Heart right ventricle (tissue), 16 donors: ENCODE results near the gene PDE12. TPM values are rescaled to one million over a fixed set of nuclear protein-coding genes. Genes with fewer than 3 reads are reported as not detected.

Source experiments
- ATAC-seq, 8 donors: fragments of 200-7000 bp; cut with Tn5 transposase; one replicate each; pipeline ENCODE4 v1.9.1; 2020; ENCODE audit warnings: mild to moderate bottlenecking in 8 of 8, moderate library complexity in 8 of 8, moderate number of reproducible peaks in 1 of 8
- DNase-seq, 2 donors: peaks; one replicate each; pipeline ENCODE4 v3.0.0-alpha.2; 2020
- H3K27ac ChIP-seq, 10 donors: fragments of 200-600 bp; sonication (generic) in 2 of 10; one replicate each; pipeline versions ENCODE4 v1.5.0 to v1.8.0; 2020 to 2022; ENCODE audit warnings: mild to moderate bottlenecking in 3 of 10
- H3K27me3 ChIP-seq, 7 donors: fragments of 200-600 bp; one replicate each; pipeline ENCODE4 v1.8.0; 2021 to 2022; ENCODE audit warnings: mild to moderate bottlenecking in 2 of 7
- H3K36me3 ChIP-seq, 9 donors: fragments of 200-600 bp; sonication (generic) in 1 of 9; one replicate each; pipeline versions ENCODE4 v1.5.0 to v1.8.0; 2020 to 2022; ENCODE audit warnings: mild to moderate bottlenecking in 2 of 9
- H3K4me1 ChIP-seq, 9 donors: fragments of 200-600 bp; sonication (generic) in 1 of 9; one replicate each; pipeline versions ENCODE4 v1.5.0 to v1.8.0; 2020 to 2022; ENCODE audit warnings: mild to moderate bottlenecking in 4 of 9
- H3K4me3 ChIP-seq, 10 donors: fragments of 200-600 bp; sonication (generic) in 2 of 10; one replicate each; pipeline versions ENCODE4 v1.5.0 to v1.8.0; 2020 to 2022; ENCODE audit warnings: mild to moderate bottlenecking in 7 of 10, moderate library complexity in 2 of 10
- H3K9me3 ChIP-seq, 11 donors: fragments of 200-600 bp in 10 of 11; sonication (generic) in 2 of 11; one replicate each; pipeline versions ENCODE4 v1.5.0 to v1.8.0; 2013 to 2022; ENCODE audit warnings: mild to moderate bottlenecking in 2 of 11, control low read depth in 1 of 11, moderate library complexity in 1 of 11
- CTCF ChIP-seq, 9 donors: fragments of 200-600 bp; sonication (generic) in 2 of 9; IDR thresholded peaks; one replicate each; pipeline versions ENCODE4 v1.5.0 to v1.8.0; 2021 to 2022; ENCODE audit warnings: antibody characterized with exemption in 9 of 9, mild to moderate bottlenecking in 5 of 9, moderate library complexity in 1 of 9
- WGBS, 2 donors: extraction: QIAGEN DNeasy Blood & Tissue Kit; methylation state at CpG; one replicate each; pipeline ENCODE4 v1.1.7; 2013; ENCODE audit warnings: inconsistent platforms in 1 of 2; 5-methylcytosine and 5-hydroxymethylcytosine counted together
- intact Hi-C, 10 donors: fragments of 100-400 bp; cut with DNase I; formaldehyde crosslinking; loops; one replicate each; pipeline versions ENCODE4 v1.11.1 to v1.14.2; 2022
- polyA plus RNA-seq, 2 donors: library from polyadenylated mRNA; stranded (reverse); fragments of 200-250 nt; gene quantifications; one replicate each; pipeline ENCODE4 v1.2.3, GENCODE V29; 2013
- total RNA-seq, 10 donors: library from RNA; stranded (reverse); fragmentation: NEBNext Ultra II Directional in 3 of 10; extraction: Animal tissue kit (Norgen Biotek cat#: 25700) in 3 of 10; gene quantifications; one replicate each; pipeline versions ENCODE4 v1.2.1 to v1.2.4, GENCODE V29; 2021 to 2023
- donor health status: Arrhythmogenic right ventricular cardiomyopathy.
- donor health status: ischemic (EF 13 %, LVEDD 7.1; RV severe dilation, severe dysfunction).
- donor health status: healthy with polysubstance abuse.
- donor health status: DM: no; HTN: yes; CAD: no.
- donor health status: DM: no; HTN: no; CAD: no.
- donor health status: ischemic (EF 25% LVEDD 6.9; RV normal size, moderate dysfunction).
- donor health status: ischemic (EF 25% LVEDD 5.7; RV mildly dilated, moderate dysfunction).
- donor health status: healthy.
- donor health status: DM: yes; HTN: yes; CAD: no.
- donor health status: Ischemic cardiomyopathy.
- donor health status: ischemic (EF 35%, LVEDD 5.7; RV mildly dilated, moderate dysfunction).
- donor health status: nonischemic (EF 11% LVEDD 7.7; RV severe dilation, severe dysfunction).
- donor health status: DM: yes; HTN: yes; CAD: no.
- donor health status: PGD.
- donor health status: ischemic (EF 29% LVEDD 5.4; RV normal size, mild dysfunction).
- donor health status: nonischemic (EF 23%, LVEDD 6.1; RV moderate dilation, normal function).

The PDE12 gene
- total and polyA plus RNA-seq, 12 donors: 2.7 to 14.6 (median 12.7) TPM

- Histone ChIP-seq H3K36me3 (peaks cover 0 to 64% (median 5%) of the 10 kb centered on the region in 9 donors), H3K4me3 (no peak overlapping the region), H3K27ac (no peak overlapping the region), H3K9me3 (no peaks in the 10 kb centered on the region), H3K4me1 (peaks cover 0 to 59% (median 38%) of the 10 kb centered on the region in 9 donors), H3K27me3 (no peaks in the 10 kb centered on the region)
- no peak for TF ChIP-seq CTCF (IDR thresholded peaks at IDR 0.05)
- ATAC-seq (no peak), DNase-seq (no peak)
- intact Hi-C loops: no loop called here
- 77 to 79% methylated on average over 6 of the region's 6 CpGs for WGBS, 2 donors
Observed at GRCh38 chr3:57586778-57587177, 30.7 kb downstream of the PDE12 start.

- 70 to 72% methylated on average over 2 of the region's 2 CpGs for WGBS, 2 donors
- H3K4me1 ChIP-seq: peaks cover 0 to 67% (median 47%) of the 10 kb centered on the region in 9 donors
- intact Hi-C loops: no loop called here
Observed at GRCh38 chr3:57587905-57588304, 31.8 kb downstream of the PDE12 start.

GRCh38 chr3:57592306-57592705 is 36.2 kb downstream of the PDE12 start:
- Histone ChIP-seq H3K36me3 (peaks cover 0 to 34% (median 0%) of the 10 kb centered on the region in 9 donors), H3K27ac (no peak overlapping the region), H3K4me1 (peaks cover 0 to 63% (median 47%) of the 10 kb centered on the region in 9 donors), H3K4me3 (no peak overlapping the region), H3K27me3 (no peaks in the 10 kb centered on the region), H3K9me3 (no peaks in the 10 kb centered on the region)
- DNase-seq (no peak), ATAC-seq (no peak)
- WGBS, 2 donors: 58 to 62% methylated on average over 6 of the region's 6 CpGs
- intact Hi-C loops: no loop called here
- no peak for TF ChIP-seq CTCF (IDR thresholded peaks at IDR 0.05)

More at GRCh38 chr3:57587905-57588304, 31.8 kb downstream of the PDE12 start:
- Histone ChIP-seq H3K36me3 (peaks cover 0 to 63% (median 5%) of the 10 kb centered on the region in 9 donors), H3K4me3 (no peak overlapping the region), H3K27me3 (no peaks in the 10 kb centered on the region), H3K9me3 (no peaks in the 10 kb centered on the region), H3K27ac (no peak overlapping the region)
- DNase-seq (no peak), ATAC-seq (no peak)
- no peak for TF ChIP-seq CTCF (IDR thresholded peaks at IDR 0.05)

DNA sequence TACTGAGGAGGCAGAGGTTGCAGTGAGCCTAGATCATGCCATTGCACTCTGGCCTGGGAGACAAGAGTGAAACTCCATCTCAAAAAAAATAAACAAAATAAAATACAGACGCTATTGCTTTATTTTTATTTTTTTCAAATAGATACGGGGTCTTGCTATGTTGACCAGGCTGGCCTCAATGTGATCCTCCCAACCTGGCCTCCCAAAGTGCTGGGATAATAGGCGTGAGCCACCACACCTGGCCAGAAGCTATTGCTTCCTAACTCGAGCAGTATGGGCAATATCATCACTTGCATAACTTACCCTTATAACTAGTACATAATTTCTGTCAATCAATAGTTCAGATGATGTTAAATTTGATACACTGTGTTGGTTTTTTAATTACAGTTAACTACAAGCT is 38.1 kb downstream of the PDE12 start:
- H3K27ac ChIP-seq: no peak overlapping the region
- ATAC-seq: no peak
- H3K27me3 ChIP-seq: no peaks in the 10 kb centered on the region
- no peak for TF ChIP-seq CTCF (IDR thresholded peaks at IDR 0.05)
- peaks cover 0 to 26% (median 0%) of the 10 kb centered on the region in 9 donors for H3K36me3 ChIP-seq
- WGBS, 2 donors: 76 to 80% methylated on average over 4 of the region's 4 CpGs
- peak overlapping the region in 4 of 10 donors; percentile 86 to 94 (median 88) for H3K4me3 ChIP-seq
- DNase-seq: no peak
- peaks cover 5 to 59% (median 52%) of the 10 kb centered on the region in 9 donors for H3K4me1 ChIP-seq
- H3K9me3 ChIP-seq: no peaks in the 10 kb centered on the region
- intact Hi-C loops: no loop called here
